HCT116 (cell line): Measurements from ENCODE around the gene TRIM4.

Experiments
- MAX ChIP-seq: IDR thresholded peaks from 2 replicates; pipeline ENCODE4 v1.6.1; 2012
- POLR2A ChIP-seq: IDR thresholded peaks from 2 replicates; pipeline ENCODE4 v1.7.0; 2011; ENCODE audit warnings: borderline replicate concordance; ENCODE audit not compliant: insufficient read depth, insufficient read length; ENCODE audit errors: extremely low read depth
- RAD21 ChIP-seq: IDR thresholded peaks from 2 replicates; pipeline ENCODE4 v1.6.1; 2012; ENCODE audit warnings: low read depth, mild to moderate bottlenecking
- ZFX ChIP-seq: fragments of 450-650 bp; IDR thresholded peaks from 2 replicates; pipeline ENCODE4 v1.6.1; 2017
- ZNF274 ChIP-seq: fragments of 200-500 bp; sonication (Bioruptor generic); IDR thresholded peaks from 2 replicates; pipeline ENCODE4 v1.6.1; 2014; ENCODE audit warnings: mild to moderate bottlenecking, low read depth, low read length, inconsistent platforms
- TF ChIP-seq, protein P1 (sequence below), 3 experiments: fragments of 200-600 bp in 1 of 3; sonication (generic) in 1 of 3; IDR thresholded peaks in 2 of 3; conservative IDR thresholded peaks in 1 of 3; 2 replicates each; pipeline ENCODE4 v1.5.1; 2012 to 2017; ENCODE audit warnings: low read depth in 2 of 3, low read length in 2 of 3, antibody characterized with exemption in 1 of 3, borderline replicate concordance in 1 of 3, control low read depth in 1 of 3, mild to moderate bottlenecking in 1 of 3, mixed read lengths in 1 of 3, mixed run types in 1 of 3, moderate library complexity in 1 of 3; ENCODE audit not compliant: insufficient read depth in 1 of 3

DNA sequence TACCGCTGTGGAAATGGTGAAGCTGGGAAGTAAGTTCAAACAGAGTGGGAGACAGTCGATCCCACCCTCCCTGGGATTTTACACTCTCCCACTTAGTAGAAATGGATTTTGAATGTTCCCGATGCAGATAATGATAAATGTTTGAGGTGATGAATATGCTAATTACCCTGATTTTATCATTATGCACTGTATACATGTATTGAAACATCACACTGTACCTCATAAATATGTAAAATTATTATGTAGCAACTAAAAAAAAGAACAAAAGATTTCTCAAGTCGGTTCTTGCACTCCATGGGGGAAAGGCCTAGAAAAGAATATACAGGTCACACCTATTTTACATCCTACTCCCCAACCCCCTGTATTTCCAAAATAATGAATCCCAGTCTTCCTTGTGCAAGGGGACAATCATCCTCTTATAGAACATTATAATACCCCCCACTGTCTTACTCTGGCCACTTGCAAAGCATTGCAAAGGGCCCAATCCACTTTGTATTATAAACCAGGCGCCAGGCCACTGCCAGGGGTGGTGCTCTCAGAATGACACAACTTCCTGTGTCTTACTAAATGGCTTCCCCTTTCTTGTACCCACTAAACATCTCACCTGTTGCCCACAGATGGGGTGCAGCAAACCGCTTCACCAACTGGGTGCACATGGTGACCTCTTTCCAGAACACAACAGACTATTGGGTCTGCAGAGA lies 21.9 kb downstream of the TRIM4 start:
- TF ChIP-seq, protein P1, sequence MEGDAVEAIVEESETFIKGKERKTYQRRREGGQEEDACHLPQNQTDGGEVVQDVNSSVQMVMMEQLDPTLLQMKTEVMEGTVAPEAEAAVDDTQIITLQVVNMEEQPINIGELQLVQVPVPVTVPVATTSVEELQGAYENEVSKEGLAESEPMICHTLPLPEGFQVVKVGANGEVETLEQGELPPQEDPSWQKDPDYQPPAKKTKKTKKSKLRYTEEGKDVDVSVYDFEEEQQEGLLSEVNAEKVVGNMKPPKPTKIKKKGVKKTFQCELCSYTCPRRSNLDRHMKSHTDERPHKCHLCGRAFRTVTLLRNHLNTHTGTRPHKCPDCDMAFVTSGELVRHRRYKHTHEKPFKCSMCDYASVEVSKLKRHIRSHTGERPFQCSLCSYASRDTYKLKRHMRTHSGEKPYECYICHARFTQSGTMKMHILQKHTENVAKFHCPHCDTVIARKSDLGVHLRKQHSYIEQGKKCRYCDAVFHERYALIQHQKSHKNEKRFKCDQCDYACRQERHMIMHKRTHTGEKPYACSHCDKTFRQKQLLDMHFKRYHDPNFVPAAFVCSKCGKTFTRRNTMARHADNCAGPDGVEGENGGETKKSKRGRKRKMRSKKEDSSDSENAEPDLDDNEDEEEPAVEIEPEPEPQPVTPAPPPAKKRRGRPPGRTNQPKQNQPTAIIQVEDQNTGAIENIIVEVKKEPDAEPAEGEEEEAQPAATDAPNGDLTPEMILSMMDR (IDR thresholded peaks at IDR 0.05 in 2 of 3, conservative IDR thresholded peaks at IDR 0.05 in 1 of 3; ENCODE audit: borderline replicate concordance in 1 of 3, insufficient read depth in 1 of 3, low read depth in 2 of 3, low read length in 2 of 3) = no peak
- TF ChIP-seq POLR2A (no peak), RAD21 (no peak), ZFX (no peak), MAX (no peak), ZNF274 (no peak)
